Thymus (tissue), 2 donors: Measurements from ENCODE around the gene CASR. TPM values are rescaled to one million over a fixed set of nuclear protein-coding genes. Genes with fewer than 3 reads are reported as not detected.

Experiments
- polyA plus RNA-seq: library from polyadenylated mRNA; stranded (reverse); fragments of 200-250 nt; gene quantifications from one replicate; pipeline ENCODE4 v1.2.3, GENCODE V29; 2013
- total RNA-seq: library from RNA; stranded (reverse); fragments of 120-200 nt; gene quantifications from one replicate; pipeline ENCODE4 v1.2.4, GENCODE V29; 2013
- donor health status: healthy.

Gene CASR
- total and polyA plus RNA-seq, 2 donors: 0.09 to 0.43 TPM

Other genes with a start within 250 kb of the CASR start
- gene ILDR1, start 161.4 kb upstream of the CASR start, total RNA-seq: 0.76 TPM
- 2.1 TPM for gene ILDR1, start 161.4 kb upstream of the CASR start, polyA plus RNA-seq
- gene CD86, start 128.3 kb upstream of the CASR start, total RNA-seq: 13.8 TPM
- 18.0 TPM for gene CD86, start 128.3 kb upstream of the CASR start, polyA plus RNA-seq
- gene CSTA, start 141.6 kb downstream of the CASR start, total RNA-seq: 48.2 TPM
- 292 TPM for gene CSTA, start 141.6 kb downstream of the CASR start, polyA plus RNA-seq
- gene MIX23, start 199.6 kb downstream of the CASR start, total RNA-seq: 40.1 TPM
- 33.8 TPM for gene MIX23, start 199.6 kb downstream of the CASR start, polyA plus RNA-seq
- gene FAM162A, start 200.5 kb downstream of the CASR start, total RNA-seq: 45.0 TPM
- 69.5 TPM for gene FAM162A, start 200.5 kb downstream of the CASR start, polyA plus RNA-seq
- gene WDR5B, start 232.4 kb downstream of the CASR start, total RNA-seq: 9.2 TPM
- 10.0 TPM for gene WDR5B, start 232.4 kb downstream of the CASR start, polyA plus RNA-seq